Endothelial cell (in vitro differentiated cells): ENCODE data around the gene DICER1. TPM values are rescaled to one million over a fixed set of nuclear protein-coding genes. Genes with fewer than 3 reads are reported as not detected.

ENCODE experiments used
- DNase-seq: peaks from one replicate; pipeline ENCODE4 v3.0.0; 2021; ENCODE audit warnings: low spot score
- H3K27ac Mint-ChIP-seq: one replicate; pipeline ENCODE4 v1.8.0; 2021; ENCODE audit warnings: mixed read lengths, inconsistent platforms; ENCODE audit not compliant: unreplicated experiment
- H3K27me3 Mint-ChIP-seq: one replicate; pipeline ENCODE4 v1.8.0; 2021; ENCODE audit warnings: mild to moderate bottlenecking, moderate library complexity, mixed read lengths, inconsistent platforms; ENCODE audit not compliant: unreplicated experiment
- H3K36me3 Mint-ChIP-seq: one replicate; pipeline ENCODE4 v1.8.0; 2021; ENCODE audit warnings: mild to moderate bottlenecking, low read depth, mixed read lengths, inconsistent platforms; ENCODE audit not compliant: unreplicated experiment
- H3K4me1 Mint-ChIP-seq: one replicate; pipeline ENCODE4 v1.8.0; 2021; ENCODE audit warnings: mild to moderate bottlenecking, mixed read lengths, inconsistent platforms; ENCODE audit not compliant: unreplicated experiment
- H3K4me3 Mint-ChIP-seq: one replicate; pipeline ENCODE4 v1.8.0; 2021; ENCODE audit warnings: mild to moderate bottlenecking, mixed read lengths, inconsistent platforms; ENCODE audit not compliant: unreplicated experiment
- H3K9me3 Mint-ChIP-seq: one replicate; pipeline ENCODE4 v1.8.0; 2021; ENCODE audit warnings: mixed read lengths, inconsistent platforms; ENCODE audit not compliant: unreplicated experiment
- total RNA-seq: library from RNA; stranded (reverse); fragmentation: NEBNext Ultra II Directional; extraction: Animal tissue kit (Norgen Biotek cat#: 25700); gene quantifications from one replicate; pipeline ENCODE4 v1.2.1, GENCODE V29; 2021; ENCODE audit not compliant: unreplicated experiment
- TF ChIP-seq, protein P1 (sequence below): fragments of 200-600 bp; sonication (generic); IDR thresholded peaks from one replicate; pipeline ENCODE4 v1.5.0; 2021; ENCODE audit warnings: antibody characterized with exemption; ENCODE audit not compliant: unreplicated experiment

The DICER1 gene
- total RNA-seq, 1 donor from 2014 or later, result 69.2 TPM

DNA sequence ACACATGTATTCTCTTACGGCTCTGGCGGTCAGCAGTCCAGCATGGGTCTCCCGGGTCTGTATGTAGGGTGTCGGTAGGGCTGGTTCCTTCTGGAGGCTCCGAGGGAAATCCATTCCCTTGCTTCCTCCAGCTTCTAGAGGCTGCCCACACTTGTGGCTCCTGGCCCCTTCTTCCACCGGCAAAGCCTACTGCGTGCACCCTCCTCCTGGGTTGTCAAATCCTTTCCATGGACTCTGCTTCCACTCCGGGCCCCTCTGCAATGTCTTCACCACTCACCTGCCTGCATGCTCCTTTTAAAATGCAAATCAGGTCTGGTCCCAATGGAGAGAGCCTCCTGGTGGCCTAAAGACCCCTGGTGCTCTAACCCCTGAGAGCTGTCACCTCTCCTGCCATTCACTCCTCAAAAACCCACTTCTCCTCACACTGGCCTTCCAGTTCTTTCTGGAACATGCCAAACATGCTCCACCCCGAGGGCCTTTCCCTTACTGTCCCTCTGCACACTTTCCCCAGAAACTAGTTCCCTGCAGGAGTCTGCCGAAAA, 108.5 kb downstream of the DICER1 start:
- Mint-ChIP-seq H3K27ac (no peak overlapping the region), H3K4me1 (peaks cover 2% of the 10 kb centered on the region), H3K36me3 (no peaks in the 10 kb centered on the region), H3K4me3 (peak overlapping the region; percentile 10), H3K27me3 (peaks cover 7% of the 10 kb centered on the region), H3K9me3 (peaks cover 4% of the 10 kb centered on the region)
- TF ChIP-seq, protein P1, sequence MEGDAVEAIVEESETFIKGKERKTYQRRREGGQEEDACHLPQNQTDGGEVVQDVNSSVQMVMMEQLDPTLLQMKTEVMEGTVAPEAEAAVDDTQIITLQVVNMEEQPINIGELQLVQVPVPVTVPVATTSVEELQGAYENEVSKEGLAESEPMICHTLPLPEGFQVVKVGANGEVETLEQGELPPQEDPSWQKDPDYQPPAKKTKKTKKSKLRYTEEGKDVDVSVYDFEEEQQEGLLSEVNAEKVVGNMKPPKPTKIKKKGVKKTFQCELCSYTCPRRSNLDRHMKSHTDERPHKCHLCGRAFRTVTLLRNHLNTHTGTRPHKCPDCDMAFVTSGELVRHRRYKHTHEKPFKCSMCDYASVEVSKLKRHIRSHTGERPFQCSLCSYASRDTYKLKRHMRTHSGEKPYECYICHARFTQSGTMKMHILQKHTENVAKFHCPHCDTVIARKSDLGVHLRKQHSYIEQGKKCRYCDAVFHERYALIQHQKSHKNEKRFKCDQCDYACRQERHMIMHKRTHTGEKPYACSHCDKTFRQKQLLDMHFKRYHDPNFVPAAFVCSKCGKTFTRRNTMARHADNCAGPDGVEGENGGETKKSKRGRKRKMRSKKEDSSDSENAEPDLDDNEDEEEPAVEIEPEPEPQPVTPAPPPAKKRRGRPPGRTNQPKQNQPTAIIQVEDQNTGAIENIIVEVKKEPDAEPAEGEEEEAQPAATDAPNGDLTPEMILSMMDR, result no peak
- DNase-seq, result no peak

DNA sequence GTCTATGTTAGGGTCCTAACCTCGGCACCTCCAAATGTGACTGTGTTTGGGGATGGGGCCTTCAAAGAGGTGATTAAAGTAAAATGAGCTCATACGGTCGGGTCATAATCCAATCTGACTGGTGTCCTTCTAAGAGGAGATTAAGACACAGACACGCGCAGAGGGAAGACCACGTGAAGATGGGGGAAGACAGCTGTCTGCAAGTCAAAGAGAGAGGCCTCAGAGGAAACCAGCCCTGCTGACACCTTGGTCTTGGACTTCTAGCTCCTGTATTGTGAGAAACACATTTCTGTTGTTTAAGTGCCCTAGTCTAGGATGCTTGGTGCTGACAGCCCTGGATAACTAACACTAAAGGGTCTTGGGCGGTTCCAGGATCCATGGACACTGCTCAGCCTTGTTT, 109.6 kb downstream of the DICER1 start:
- Mint-ChIP-seq H3K36me3 (no peaks in the 10 kb centered on the region), H3K4me3 (no peak overlapping the region), H3K27me3 (peaks cover 7% of the 10 kb centered on the region), H3K9me3 (peaks cover 4% of the 10 kb centered on the region), H3K27ac (no peak overlapping the region), H3K4me1 (peaks cover 2% of the 10 kb centered on the region)
- DNase-seq, result no peak
- TF ChIP-seq, protein P1, result no peak

DNA sequence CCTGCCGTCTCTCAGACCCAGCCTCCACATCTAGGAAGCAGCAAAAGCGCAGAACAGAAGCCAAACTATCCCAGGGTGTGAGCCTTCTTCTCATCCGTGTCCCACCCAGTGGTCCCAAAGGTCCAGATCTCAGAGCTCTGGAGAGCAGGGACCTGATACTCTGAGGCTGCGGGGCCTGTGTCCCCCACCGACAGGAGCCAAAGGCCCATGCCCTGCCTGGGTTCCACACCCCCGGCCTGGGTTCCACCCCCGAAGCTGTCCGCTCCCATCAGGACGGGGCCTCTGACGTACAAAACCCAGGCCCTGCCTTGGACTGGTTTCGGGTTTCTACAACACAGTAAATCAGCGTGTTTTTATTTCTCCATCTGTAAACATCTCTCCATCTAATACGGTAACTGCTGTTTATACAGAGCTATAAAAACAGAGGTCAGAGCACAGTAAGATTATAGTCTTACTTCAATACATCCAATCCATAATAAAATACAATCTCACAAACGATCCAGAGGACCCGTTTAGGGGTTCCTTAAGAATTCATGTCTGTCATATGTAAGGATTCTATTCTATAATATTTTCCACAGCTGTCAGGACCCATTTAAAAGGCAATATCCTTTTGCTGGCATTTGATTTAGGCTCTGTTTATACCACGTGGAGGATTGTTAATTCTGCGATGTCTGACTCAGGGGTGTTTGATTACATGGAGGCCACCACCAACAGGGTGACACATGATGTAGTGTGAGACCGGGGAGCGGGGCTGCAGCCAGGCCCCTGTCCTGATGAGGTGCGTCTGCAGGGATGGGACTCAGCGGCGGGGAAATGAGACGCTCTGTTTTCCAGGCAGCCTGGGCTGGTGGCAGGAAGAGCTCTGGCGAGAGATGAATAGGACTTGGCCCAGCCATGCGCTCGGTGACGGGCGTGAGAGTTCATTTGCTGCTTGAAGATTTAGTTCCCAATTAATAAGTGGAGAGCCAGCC, 110.3 kb downstream of the DICER1 start:
- Mint-ChIP-seq H3K27ac (no peak overlapping the region), H3K9me3 (peaks cover 4% of the 10 kb centered on the region), H3K4me3 (no peak overlapping the region), H3K36me3 (no peaks in the 10 kb centered on the region), H3K4me1 (peaks cover 2% of the 10 kb centered on the region), H3K27me3 (peaks cover 6% of the 10 kb centered on the region)
- no peak for DNase-seq
- TF ChIP-seq, protein P1, result no peak

DNA sequence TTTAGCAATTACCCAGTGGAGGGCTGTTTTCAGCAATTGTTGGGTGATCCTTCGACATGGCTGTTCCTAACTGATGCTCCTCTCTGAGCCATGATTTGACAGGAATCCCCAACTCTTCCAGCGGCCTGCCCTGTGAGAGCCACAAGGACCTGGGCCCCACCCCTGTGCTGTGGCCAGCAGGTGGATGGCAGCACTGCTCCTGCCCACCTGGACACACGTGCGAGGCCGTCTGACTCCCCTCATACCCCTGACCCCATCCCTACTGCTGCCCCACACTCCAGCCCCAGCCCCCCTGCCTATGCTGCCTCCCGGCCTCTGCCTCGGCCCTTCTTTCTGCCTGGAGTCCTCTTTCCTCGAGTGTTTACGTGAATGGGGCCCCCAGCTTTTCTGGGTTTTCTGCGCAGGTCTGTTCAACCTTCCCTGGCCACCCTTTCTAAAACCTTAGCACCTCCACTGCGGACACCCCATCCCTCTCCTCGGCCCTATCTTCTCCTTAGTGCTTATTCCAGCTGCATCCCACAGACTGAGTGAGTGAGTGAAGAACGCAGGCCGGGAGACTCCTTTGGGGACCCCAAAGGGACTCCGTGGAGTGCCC, 111.4 kb downstream of the DICER1 start:
- Mint-ChIP-seq H3K36me3 (no peaks in the 10 kb centered on the region), H3K27me3 (peaks cover 6% of the 10 kb centered on the region), H3K9me3 (peaks cover 4% of the 10 kb centered on the region), H3K4me3 (no peak overlapping the region), H3K4me1 (peaks cover 2% of the 10 kb centered on the region), H3K27ac (no peak overlapping the region)
- TF ChIP-seq, protein P1, result no peak
- no peak for DNase-seq
